ENCODE data around the gene TMEM121B.

The TMEM121B gene

DNA sequence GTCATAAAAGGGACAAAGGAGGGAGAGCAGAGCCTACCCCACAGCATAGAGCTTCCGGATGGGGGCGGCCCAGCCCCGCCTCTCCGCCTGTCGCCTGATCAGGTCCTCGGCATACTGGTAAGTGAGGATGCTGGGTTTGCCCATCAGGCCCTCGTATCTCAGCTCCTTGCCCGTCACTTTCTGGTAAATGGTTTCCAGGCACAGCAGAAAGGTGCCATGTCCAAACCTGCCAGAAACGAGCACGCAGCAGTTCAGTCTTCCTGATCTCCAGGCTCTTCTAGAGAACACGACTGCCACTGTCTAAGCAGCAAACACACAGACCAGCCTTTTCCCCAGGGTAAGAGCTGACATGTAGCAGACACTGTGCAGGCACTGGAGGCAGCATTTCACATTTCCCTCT, 17.4 kb upstream of the TMEM121B start:
- TF ChIP-seq ZFX (IDR thresholded peaks at IDR 0.05; ENCODE audit: borderline replicate concordance), result no peak
- TF ChIP-seq, protein P1, sequence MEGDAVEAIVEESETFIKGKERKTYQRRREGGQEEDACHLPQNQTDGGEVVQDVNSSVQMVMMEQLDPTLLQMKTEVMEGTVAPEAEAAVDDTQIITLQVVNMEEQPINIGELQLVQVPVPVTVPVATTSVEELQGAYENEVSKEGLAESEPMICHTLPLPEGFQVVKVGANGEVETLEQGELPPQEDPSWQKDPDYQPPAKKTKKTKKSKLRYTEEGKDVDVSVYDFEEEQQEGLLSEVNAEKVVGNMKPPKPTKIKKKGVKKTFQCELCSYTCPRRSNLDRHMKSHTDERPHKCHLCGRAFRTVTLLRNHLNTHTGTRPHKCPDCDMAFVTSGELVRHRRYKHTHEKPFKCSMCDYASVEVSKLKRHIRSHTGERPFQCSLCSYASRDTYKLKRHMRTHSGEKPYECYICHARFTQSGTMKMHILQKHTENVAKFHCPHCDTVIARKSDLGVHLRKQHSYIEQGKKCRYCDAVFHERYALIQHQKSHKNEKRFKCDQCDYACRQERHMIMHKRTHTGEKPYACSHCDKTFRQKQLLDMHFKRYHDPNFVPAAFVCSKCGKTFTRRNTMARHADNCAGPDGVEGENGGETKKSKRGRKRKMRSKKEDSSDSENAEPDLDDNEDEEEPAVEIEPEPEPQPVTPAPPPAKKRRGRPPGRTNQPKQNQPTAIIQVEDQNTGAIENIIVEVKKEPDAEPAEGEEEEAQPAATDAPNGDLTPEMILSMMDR (IDR thresholded peaks at IDR 0.05), result no peak
- H3K27ac ChIP-seq, result no peak overlapping the region

DNA sequence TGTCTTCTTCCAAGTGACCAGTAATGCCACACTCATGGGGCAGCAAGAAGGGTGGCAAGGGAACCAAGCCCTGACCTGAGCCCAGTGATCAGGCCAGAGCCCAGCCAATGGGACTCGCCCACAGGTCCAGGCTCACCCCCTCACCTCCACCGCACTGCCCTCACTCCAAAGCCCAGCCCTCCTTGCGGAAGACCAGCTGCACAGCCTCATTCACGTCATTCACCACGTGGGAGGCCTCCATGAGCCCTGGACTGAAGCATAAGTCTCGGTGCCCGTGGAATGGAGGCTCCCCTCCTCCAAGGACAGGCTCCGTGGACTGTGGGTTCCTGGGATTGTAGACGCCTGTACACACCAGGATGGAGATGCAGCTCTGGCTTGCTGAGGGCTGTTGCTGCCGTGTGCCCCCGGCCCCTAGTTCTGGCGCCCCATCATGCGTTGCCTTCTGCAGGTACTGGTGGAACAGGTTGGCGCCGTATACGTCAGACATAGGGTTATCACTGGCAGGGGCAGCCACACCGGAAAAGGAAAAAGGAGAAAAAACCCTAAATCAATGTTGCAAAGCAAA, 16.8 kb upstream of the TMEM121B start:
- no peak for TF ChIP-seq ZFX (IDR thresholded peaks at IDR 0.05; ENCODE audit: borderline replicate concordance)
- TF ChIP-seq, protein P1 (IDR thresholded peaks at IDR 0.05), result no peak
- H3K27ac ChIP-seq, result no peak overlapping the region

DNA sequence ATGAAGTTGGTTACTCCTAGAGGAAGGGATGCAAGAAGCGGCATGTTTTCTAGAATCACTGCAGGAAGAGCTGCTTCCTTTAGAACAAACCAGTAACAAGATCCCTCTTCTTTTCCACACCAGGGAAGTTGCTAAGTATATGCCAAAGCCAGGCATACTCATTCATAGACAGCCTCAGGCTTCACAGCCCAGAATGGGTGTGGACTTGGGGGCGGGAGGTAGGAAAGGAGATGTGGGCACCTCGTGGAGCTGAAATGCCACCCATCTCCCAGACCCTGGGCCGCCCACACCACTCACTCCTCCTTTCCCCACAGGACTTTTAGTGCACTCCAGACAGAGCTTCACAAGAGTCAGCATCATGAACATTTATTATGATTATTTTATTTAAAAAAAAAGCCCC, 16.0 kb upstream of the TMEM121B start:
- H3K27ac ChIP-seq, result no peak overlapping the region
- TF ChIP-seq, protein P1 (IDR thresholded peaks at IDR 0.05), result no peak
- no peak for TF ChIP-seq ZFX (IDR thresholded peaks at IDR 0.05; ENCODE audit: borderline replicate concordance)

DNA sequence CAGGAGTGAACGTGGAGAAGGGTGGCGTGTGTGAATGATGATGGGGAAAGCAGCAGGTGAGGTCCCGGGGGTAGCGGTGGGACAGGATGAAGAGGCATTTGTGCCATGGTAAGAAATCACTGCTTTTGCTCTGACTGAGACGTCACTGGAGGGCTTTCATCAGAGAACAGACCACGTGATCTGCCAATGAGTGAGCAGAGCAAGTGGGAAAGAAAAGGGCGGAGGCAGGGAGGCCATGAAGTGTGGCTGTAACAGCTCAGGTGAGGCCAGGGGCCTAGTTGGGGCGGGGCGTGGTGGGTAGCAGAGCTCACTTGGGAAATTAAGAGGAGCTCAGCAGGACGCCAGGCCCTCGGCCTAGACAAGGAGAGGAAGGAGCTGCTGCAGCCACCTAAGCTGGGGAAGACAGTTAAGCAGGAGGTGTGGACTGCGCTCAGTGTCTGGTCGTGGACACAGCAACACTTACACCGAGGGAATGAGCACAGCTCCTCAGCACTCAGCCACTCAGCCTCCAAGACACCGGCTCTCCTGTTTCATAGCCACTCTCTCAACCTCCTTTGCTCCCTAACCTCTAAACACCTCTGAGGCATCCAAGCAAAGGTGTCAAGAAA, 14.1 kb upstream of the TMEM121B start:
- no peak overlapping the region for H3K27ac ChIP-seq
- TF ChIP-seq, protein P1 (IDR thresholded peaks at IDR 0.05), result no peak
- TF ChIP-seq ZFX (IDR thresholded peaks at IDR 0.05; ENCODE audit: borderline replicate concordance), result no peak

DNA sequence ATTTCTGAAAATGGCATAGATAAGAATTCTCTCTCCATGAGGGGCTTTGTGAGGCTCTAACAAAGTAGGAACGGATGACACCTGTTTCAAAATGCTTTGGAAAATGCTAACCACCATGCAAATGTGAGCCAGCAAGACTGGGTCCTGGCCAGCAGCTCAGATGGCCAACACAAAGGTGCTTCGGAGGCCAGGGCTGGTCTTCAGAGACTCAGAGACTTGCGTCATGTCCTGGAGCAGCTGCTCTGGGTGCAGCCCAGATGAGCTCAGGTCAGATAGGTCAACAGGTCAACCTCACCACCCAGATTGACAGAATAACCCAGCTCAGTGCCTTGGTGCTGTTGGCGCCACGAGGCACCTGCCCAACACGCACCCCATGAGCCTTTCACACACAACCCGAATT, 12.0 kb upstream of the TMEM121B start:
- H3K27ac ChIP-seq, result no peak overlapping the region
- TF ChIP-seq, protein P1 (IDR thresholded peaks at IDR 0.05), result no peak
- no peak for TF ChIP-seq ZFX (IDR thresholded peaks at IDR 0.05; ENCODE audit: borderline replicate concordance)

DNA sequence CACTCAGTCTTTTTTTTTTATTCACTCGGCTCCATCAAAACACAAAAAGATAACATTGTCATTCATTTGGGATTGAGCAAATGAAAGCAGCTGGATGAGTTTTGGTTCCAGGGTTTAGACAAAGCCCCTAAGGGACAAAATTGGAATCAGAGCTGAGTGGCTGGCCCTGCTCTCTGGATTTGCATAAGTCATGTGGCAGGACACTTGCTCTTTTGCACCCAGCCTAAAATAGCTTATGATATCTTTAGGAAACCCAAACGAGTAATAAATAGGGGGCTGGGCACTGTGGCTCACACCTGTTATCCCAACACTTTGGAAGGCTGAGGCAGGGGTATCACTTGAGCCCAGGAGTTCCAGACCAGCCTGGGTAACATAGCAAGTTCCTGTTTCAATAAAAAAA, 11.0 kb upstream of the TMEM121B start:
- H3K27ac ChIP-seq, result no peak overlapping the region
- no peak for TF ChIP-seq ZFX (IDR thresholded peaks at IDR 0.05; ENCODE audit: borderline replicate concordance)
- TF ChIP-seq, protein P1 (IDR thresholded peaks at IDR 0.05), result no peak

DNA sequence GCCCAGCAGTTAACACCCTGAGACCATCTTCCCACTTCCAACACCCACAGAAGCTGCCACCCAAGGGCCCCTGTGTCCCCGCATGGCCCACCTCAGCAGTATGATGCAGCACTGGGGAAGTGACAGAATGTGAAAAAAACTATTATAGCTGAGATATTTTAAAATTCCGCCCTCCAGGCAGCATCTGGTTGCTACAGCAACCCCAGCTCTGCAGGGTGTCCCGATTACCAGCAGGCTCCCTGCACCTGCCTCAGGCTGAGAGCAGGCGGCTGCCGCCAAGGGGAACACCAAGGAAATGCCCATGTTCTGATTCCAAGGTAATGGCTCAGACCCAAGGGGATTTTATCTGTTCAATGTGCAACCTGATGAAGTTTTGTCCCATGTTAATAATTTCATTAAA, 10.5 kb upstream of the TMEM121B start:
- TF ChIP-seq ZFX (IDR thresholded peaks at IDR 0.05; ENCODE audit: borderline replicate concordance), result no peak
- TF ChIP-seq, protein P1 (IDR thresholded peaks at IDR 0.05), result no peak
- no peak overlapping the region for H3K27ac ChIP-seq
